Natural killer cell treated with Interleukin-12 subunit alpha and Interleukin-12 subunit beta and Interleukin-15 and Interleukin-18, amount 100 ng/mL, for 72 hours (primary cell): ENCODE data around the gene GYPC. TPM values are rescaled to one million over a fixed set of nuclear protein-coding genes. Genes with fewer than 3 reads are reported as not detected.
"Not testable (repeated sequence)": the region's sequence is repeated elsewhere in the genome, so short reads cannot be mapped to it uniquely, and the experiment has no call there.

Experiments
- ATAC-seq, 2 donors: fragments of 150-1000 bp; cut with Tn5 transposase in 1 of 2; sonication (Bioruptor Pico), chemical (Tn5 transposase) in 1 of 2; 2 replicates each; pipeline ENCODE4 v1.10.0; 2021
- DNase-seq: peaks from one replicate; pipeline ENCODE4 v3.0.0; 2022; ENCODE audit warnings: low spot score
- H3K27ac Mint-ChIP-seq, 2 donors: 1 replicate in 1 of 2; 2 replicates in 1 of 2; pipeline ENCODE4 v1.8.0; 2022; ENCODE audit warnings: mixed read lengths in 2 of 2, mild to moderate bottlenecking in 1 of 2, moderate library complexity in 1 of 2
- H3K27me3 Mint-ChIP-seq, 2 donors: 1 replicate in 1 of 2; 2 replicates in 1 of 2; pipeline ENCODE4 v1.8.0; 2022; ENCODE audit warnings: mixed read lengths in 2 of 2
- H3K36me3 Mint-ChIP-seq: one replicate; pipeline ENCODE4 v1.8.0; 2022; ENCODE audit warnings: mixed read lengths
- H3K4me1 Mint-ChIP-seq, 2 donors: 1 replicate in 1 of 2; 2 replicates in 1 of 2; pipeline ENCODE4 v1.8.0; 2022; ENCODE audit warnings: low read depth in 2 of 2, mixed read lengths in 2 of 2, mild to moderate bottlenecking in 1 of 2
- H3K4me3 Mint-ChIP-seq: one replicate; pipeline ENCODE4 v1.8.0; 2022; ENCODE audit warnings: mixed read lengths
- H3K9me3 Mint-ChIP-seq: 2 replicates; pipeline ENCODE4 v1.8.0; 2022; ENCODE audit warnings: mixed read lengths
- total RNA-seq, 2 donors: library from RNA; stranded (reverse); gene quantifications; one replicate each; pipeline ENCODE4 v1.2.3, GENCODE V29; 2022

The GYPC gene
- 10 to 100 TPM; 44.2 to 56.9 TPM for total RNA-seq

- H3K4me3 Mint-ChIP-seq: peak within 1 kb of the TSS; percentile 95
- DNase-seq (peak; percentile 85), ATAC-seq (peak; percentile 53 to 82)
- peak within 1 kb of the TSS; percentile 97 to 99 for H3K27ac Mint-ChIP-seq
- H3K27me3 Mint-ChIP-seq: no peaks in the 10 kb centered on the region
- H3K9me3 Mint-ChIP-seq: peaks cover 2% of the 10 kb centered on the region
- H3K36me3 Mint-ChIP-seq: no peaks in the 10 kb centered on the region
- H3K4me1 Mint-ChIP-seq: peaks cover 42 to 46% of the 10 kb centered on the region in 2 donors
Measured at GRCh38 chr2:126655500-126656430, at the start of gene GYPC. GYPC (plus strand) TSS chr2:126656158; CDS start chr2:126656264, 106 bp downstream.

GRCh38 chr2:126614524-126615227 lies 41.3 kb upstream of the GYPC start:
- Mint-ChIP-seq H3K36me3 (no peaks in the 10 kb centered on the region), H3K9me3 (no peaks in the 10 kb centered on the region), H3K27ac (no peak overlapping the region), H3K4me1 (peaks cover 0 to 2% of the 10 kb centered on the region in 2 donors), H3K27me3 (peaks cover 0 to 4% of the 10 kb centered on the region in 2 donors), H3K4me3 (no peak overlapping the region)
- DNase-seq (no peak), ATAC-seq (no peak)

GRCh38 chr2:126616606-126617069 lies 39.3 kb upstream of the GYPC start:
- H3K27ac Mint-ChIP-seq: no peak overlapping the region
- ATAC-seq (no peak), DNase-seq (no peak)
- H3K27me3 Mint-ChIP-seq: peaks cover 0 to 4% of the 10 kb centered on the region in 2 donors
- H3K36me3 Mint-ChIP-seq: no peaks in the 10 kb centered on the region
- H3K4me3 Mint-ChIP-seq: no peak overlapping the region
- H3K9me3 Mint-ChIP-seq: no peaks in the 10 kb centered on the region
- H3K4me1 Mint-ChIP-seq: peaks cover 0 to 2% of the 10 kb centered on the region in 2 donors

GRCh38 chr2:126620302-126620701 lies 35.7 kb upstream of the GYPC start:
- DNase-seq (no peak), ATAC-seq (peak in 1 of 2 donors; percentile 21)
- Mint-ChIP-seq H3K27me3 (peaks cover 0 to 2% of the 10 kb centered on the region in 2 donors), H3K27ac (no peak overlapping the region), H3K4me3 (no peak overlapping the region), H3K9me3 (no peaks in the 10 kb centered on the region), H3K36me3 (no peaks in the 10 kb centered on the region), H3K4me1 (peaks cover 0 to 2% of the 10 kb centered on the region in 2 donors)

- Mint-ChIP-seq H3K9me3 (no peaks in the 10 kb centered on the region), H3K27ac (no peak overlapping the region), H3K4me3 (no peak overlapping the region), H3K4me1 (no peaks in the 10 kb centered on the region), H3K27me3 (peaks cover 6 to 22% of the 10 kb centered on the region in 2 donors), H3K36me3 (no peaks in the 10 kb centered on the region)
- no peak for ATAC-seq
- no peak for DNase-seq
Measured at GRCh38 chr2:126623000-126623399, 33.0 kb upstream of the GYPC start.

GRCh38 chr2:126627643-126628042 lies 28.3 kb upstream of the GYPC start:
- Mint-ChIP-seq H3K27me3 (peaks cover 17 to 35% of the 10 kb centered on the region in 2 donors), H3K36me3 (no peaks in the 10 kb centered on the region), H3K9me3 (no peaks in the 10 kb centered on the region), H3K4me1 (no peaks in the 10 kb centered on the region), H3K4me3 (no peak overlapping the region), H3K27ac (no peak overlapping the region)
- no peak for DNase-seq
- ATAC-seq: no peak

- DNase-seq: no peak
- Mint-ChIP-seq H3K4me1 (peaks cover 0 to 4% of the 10 kb centered on the region in 2 donors), H3K36me3 (no peaks in the 10 kb centered on the region), H3K27ac (no peak overlapping the region), H3K4me3 (no peak overlapping the region), H3K9me3 (no peaks in the 10 kb centered on the region), H3K27me3 (peaks cover 7 to 13% of the 10 kb centered on the region in 2 donors)
- ATAC-seq: peak in 1 of 2 donors; percentile 17
Measured at GRCh38 chr2:126634273-126634861, 21.6 kb upstream of the GYPC start.

- H3K4me3 Mint-ChIP-seq: no peak overlapping the region
- no peak overlapping the region for H3K27ac Mint-ChIP-seq
- H3K27me3 Mint-ChIP-seq: peaks cover 7% of the 10 kb centered on the region in 2 donors
- no peaks in the 10 kb centered on the region for H3K9me3 Mint-ChIP-seq
- no peaks in the 10 kb centered on the region for H3K36me3 Mint-ChIP-seq
- DNase-seq: no peak
- ATAC-seq: no peak
- H3K4me1 Mint-ChIP-seq: peaks cover 0 to 4% of the 10 kb centered on the region in 2 donors
Measured at GRCh38 chr2:126635281-126635680, 20.7 kb upstream of the GYPC start.

GRCh38 chr2:126635736-126636135 lies 20.2 kb upstream of the GYPC start:
- no peak for ATAC-seq

GRCh38 chr2:126637386-126637785 lies 18.6 kb upstream of the GYPC start:
- H3K27ac Mint-ChIP-seq: no peak overlapping the region

More at GRCh38 chr2:126635736-126636135, 20.2 kb upstream of the GYPC start:
- Mint-ChIP-seq H3K9me3 (no peaks in the 10 kb centered on the region), H3K36me3 (no peaks in the 10 kb centered on the region), H3K4me3 (no peak overlapping the region), H3K4me1 (peaks cover 0 to 4% of the 10 kb centered on the region in 2 donors), H3K27ac (no peak overlapping the region), H3K27me3 (peaks cover 7% of the 10 kb centered on the region in 2 donors)
- no peak for DNase-seq

GRCh38 chr2:126638746-126639145 lies 17.2 kb upstream of the GYPC start:
- Mint-ChIP-seq H3K27ac (no peak overlapping the region), H3K36me3 (no peaks in the 10 kb centered on the region), H3K9me3 (no peaks in the 10 kb centered on the region)

More at GRCh38 chr2:126637386-126637785, 18.6 kb upstream of the GYPC start:
- DNase-seq (no peak), ATAC-seq (no peak)
- Mint-ChIP-seq H3K27me3 (peaks cover 3 to 7% of the 10 kb centered on the region in 2 donors), H3K4me3 (no peak overlapping the region), H3K36me3 (no peaks in the 10 kb centered on the region), H3K4me1 (peaks cover 0 to 4% of the 10 kb centered on the region in 2 donors), H3K9me3 (no peaks in the 10 kb centered on the region)

GRCh38 chr2:126639276-126639675 lies 16.7 kb upstream of the GYPC start:
- no peak overlapping the region for H3K27ac Mint-ChIP-seq
- DNase-seq (no peak), ATAC-seq (no peak)
- H3K36me3 Mint-ChIP-seq: no peaks in the 10 kb centered on the region
- H3K4me3 Mint-ChIP-seq: no peak overlapping the region
- no peaks in the 10 kb centered on the region for H3K4me1 Mint-ChIP-seq
- H3K27me3 Mint-ChIP-seq: peaks cover 3 to 5% of the 10 kb centered on the region in 2 donors
- no peaks in the 10 kb centered on the region for H3K9me3 Mint-ChIP-seq

More at GRCh38 chr2:126638746-126639145, 17.2 kb upstream of the GYPC start:
- Mint-ChIP-seq H3K4me1 (peaks cover 0 to 4% of the 10 kb centered on the region in 2 donors), H3K27me3 (peaks cover 0 to 3% of the 10 kb centered on the region in 2 donors), H3K4me3 (no peak overlapping the region)
- ATAC-seq (no peak), DNase-seq (no peak)

GRCh38 chr2:126641294-126641693 lies 14.7 kb upstream of the GYPC start:
- not testable (repeated sequence) for H3K9me3 Mint-ChIP-seq, H3K4me1 Mint-ChIP-seq, H3K27ac Mint-ChIP-seq, ATAC-seq, H3K36me3 Mint-ChIP-seq, H3K4me3 Mint-ChIP-seq, DNase-seq
- peaks cover 5 to 15% of the 10 kb centered on the region in 2 donors for H3K27me3 Mint-ChIP-seq
